A549 (cell line): ENCODE results near the gene CSF2.

Experiments used
- CTCF ChIP-seq: fragments of >200 bp; sonication (Bioruptor Twin); formaldehyde crosslinking; IDR thresholded peaks from 3 replicates; pipeline ENCODE4 v1.5.1; 2016
- ELK1 ChIP-seq: fragments of 150-350 bp; IDR thresholded peaks from 2 replicates; pipeline ENCODE4 v1.6.1; 2014; ENCODE audit warnings: low read depth, mild to moderate bottlenecking, low read length
- EP300 ChIP-seq, 2 experiments: fragments of >200 bp; sonication (Bioruptor Twin); formaldehyde crosslinking; IDR thresholded peaks; 2 replicates in 1 of 2; 3 replicates in 1 of 2; pipeline ENCODE4 v1.6.1; 2016 to 2017
- HMGXB4 ChIP-seq: fragments of 250-450 bp; sonication (Bioruptor Pico); IDR thresholded peaks from 2 replicates; pipeline ENCODE4 v1.5.0; 2021; ENCODE audit warnings: mild to moderate bottlenecking, moderate library complexity, borderline replicate concordance

GRCh38 chr5:132116072-132116471, 42.5 kb downstream of the CSF2 start:
- TF ChIP-seq HMGXB4 (CRISPR knock-in tag) (no peak), CTCF (no peak), ELK1 (no peak), EP300 (IDR thresholded peaks at IDR 0.05) (no peak)
